ENCODE measurements around the gene SAAL1.

Gene SAAL1

GRCh38 chr11:18081551-18081950 lies 24.3 kb downstream of the SAAL1 start:
- DNase-seq (ENCODE audit: low read depth), result no peak

- no peak for DNase-seq (ENCODE audit: low read depth)
These were observed 25.4 kb downstream of the SAAL1 start for GRCh38 chr11:18080451-18080850.

- DNase-seq (ENCODE audit: low read depth), result no peak
These were observed 27.0 kb downstream of the SAAL1 start for GRCh38 chr11:18078909-18079308.

GRCh38 chr11:18075444-18075843 lies 30.4 kb downstream of the SAAL1 start:
- DNase-seq (ENCODE audit: low read depth), result no peak

- DNase-seq (ENCODE audit: low read depth), result no peak
These were observed 34.7 kb downstream of the SAAL1 start for GRCh38 chr11:18071098-18071705.

GRCh38 chr11:18067372-18067771 lies 38.5 kb downstream of the SAAL1 start:
- no peak for DNase-seq (ENCODE audit: low read depth)

GRCh38 chr11:18066626-18067025 lies 39.3 kb downstream of the SAAL1 start:
- DNase-seq (ENCODE audit: low read depth), result no peak

- no peak for DNase-seq (ENCODE audit: low read depth)
These were observed 40.3 kb downstream of the SAAL1 start for GRCh38 chr11:18065572-18065971.

- no peak for DNase-seq (ENCODE audit: low read depth)
These were observed 41.3 kb downstream of the SAAL1 start for GRCh38 chr11:18064450-18065054.

- DNase-seq (ENCODE audit: low read depth), result no peak
These were observed 41.9 kb downstream of the SAAL1 start for GRCh38 chr11:18063862-18064434.

GRCh38 chr11:18063125-18063524 lies 42.8 kb downstream of the SAAL1 start:
- DNase-seq (ENCODE audit: low read depth), result no peak

- no peak for DNase-seq (ENCODE audit: low read depth)
These were observed 44.5 kb downstream of the SAAL1 start for GRCh38 chr11:18061351-18061750.

GRCh38 chr11:18056561-18057181 lies 49.2 kb downstream of the SAAL1 start:
- no peak for DNase-seq (ENCODE audit: low read depth)

- no peak for DNase-seq (ENCODE audit: low read depth)
These were observed 51.3 kb downstream of the SAAL1 start for GRCh38 chr11:18054511-18055103.

GRCh38 chr11:18050848-18051247 lies 55.0 kb downstream of the SAAL1 start:
- no peak for DNase-seq (ENCODE audit: low read depth)

GRCh38 chr11:18046116-18046777 lies 59.6 kb downstream of the SAAL1 start, which contains the start of gene TPH1:
Gene TPH1, minus strand, starts transcription at chr11:18046269. Its CDS starts 5,507 bp downstream, at chr11:18040762.
- peak; percentile 24 for DNase-seq (ENCODE audit: low read depth)

- DNase-seq (ENCODE audit: low read depth), result no peak
These were observed 69.4 kb downstream of the SAAL1 start for GRCh38 chr11:18036456-18036855.
